B cell (primary cell): Measurements from ENCODE around the gene FREM3. TPM values are rescaled to one million over a fixed set of nuclear protein-coding genes. Genes with fewer than 3 reads are reported as not detected.

Source experiments
- ATAC-seq: fragments of 200-7000 bp; cut with Tn5 transposase; one replicate; pipeline ENCODE4 v1.10.0; 2021; ENCODE audit warnings: low read depth, mild to moderate bottlenecking, moderate number of reproducible peaks, moderate library complexity
- CTCF ChIA-PET: fragments of 350-600 bp; sonication (Branson Sonifier 250); formaldehyde crosslinking; loops from one replicate; lab custom pipeline; 2021; ENCODE audit warnings: antibody characterized with exemption, inconsistent platforms; lab: Charles Lee
- POLR2A ChIA-PET: fragments of 350-600 bp; sonication (Branson Sonifier 250); formaldehyde crosslinking; loops from one replicate; lab custom pipeline; 2021; ENCODE audit warnings: antibody characterized with exemption; lab: Charles Lee
- DNase-seq: peaks from one replicate; pipeline ENCODE4 v3.0.0; 2013
- H2AFZ ChIP-seq: 2 replicates; pipeline ENCODE4 v1.6.1; 2012; ENCODE audit warnings: mild to moderate bottlenecking, low read depth, low read length; ENCODE audit not compliant: insufficient read depth, poor library complexity, severe bottlenecking
- H3K27ac ChIP-seq, 2 donors: 1 replicate in 1 of 2; 2 replicates in 1 of 2; pipeline ENCODE4 v1.5.1; 2012 to 2013; ENCODE audit warnings: low read length in 2 of 2, mild to moderate bottlenecking in 2 of 2, moderate library complexity in 1 of 2
- H3K27me3 ChIP-seq, 4 experiments: fragments of 200-600 bp in 1 of 4; sonication (generic) in 1 of 4; replicated peaks in 1 of 4; 1 replicate in 2 of 4; 2 replicates in 2 of 4; pipeline versions ENCODE4 v1.6.1 to v1.7.0; 2013 to 2016; ENCODE audit warnings: low read length in 3 of 4, mild to moderate bottlenecking in 2 of 4, mixed read lengths in 1 of 4, moderate library complexity in 1 of 4; ENCODE audit not compliant: insufficient read depth in 4 of 4, control insufficient read depth in 3 of 4; ENCODE audit errors: control extremely low read depth in 1 of 4
- H3K36me3 ChIP-seq, 2 experiments: replicated peaks in 1 of 2; 1 replicate in 1 of 2; 2 replicates in 1 of 2; pipeline versions ENCODE4 v1.6.1 to v1.7.1; 2013; ENCODE audit warnings: low read length in 1 of 2; ENCODE audit not compliant: insufficient read depth in 2 of 2, control insufficient read depth in 1 of 2; ENCODE audit errors: control extremely low read depth in 1 of 2, extremely low read depth in 1 of 2
- H3K4me1 ChIP-seq, 2 donors: fragments of 200-600 bp in 1 of 2; sonication (generic) in 1 of 2; 1 replicate in 1 of 2; 2 replicates in 1 of 2; pipeline versions ENCODE4 v1.5.1 to v1.6.1; 2013 to 2017; ENCODE audit warnings: low read length in 2 of 2; ENCODE audit not compliant: control insufficient read depth in 2 of 2, insufficient read depth in 2 of 2
- H3K4me2 ChIP-seq: replicated peaks from 2 replicates; pipeline ENCODE3; 2012; ENCODE audit warnings: mild to moderate bottlenecking, low read depth, low read length; ENCODE audit not compliant: poor library complexity, severe bottlenecking
- H3K4me3 ChIP-seq, 5 experiments: fragments of 200-600 bp in 1 of 5; sonication (generic) in 1 of 5; 1 replicate in 3 of 5; 2 replicates in 2 of 5; pipeline versions ENCODE4 v1.5.1 to v1.7.0; 2011 to 2016; ENCODE audit warnings: low read length in 4 of 5, mild to moderate bottlenecking in 4 of 5, low read depth in 2 of 5, control low read depth in 1 of 5, moderate library complexity in 1 of 5; ENCODE audit not compliant: insufficient read depth in 1 of 5; ENCODE audit errors: control extremely low read depth in 1 of 5, extremely low read depth in 1 of 5
- H3K79me2 ChIP-seq: fragments of 200-600 bp; sonication (generic); one replicate; pipeline ENCODE4 v1.6.0; 2016; ENCODE audit warnings: low read length; ENCODE audit not compliant: control insufficient read depth, insufficient read depth
- H3K9ac ChIP-seq: fragments of 200-600 bp; sonication (generic); 2 replicates; pipeline ENCODE4 v1.6.1; 2017; ENCODE audit warnings: mild to moderate bottlenecking, low read length, moderate library complexity
- H3K9me3 ChIP-seq, 3 donors: one replicate each; pipeline versions ENCODE4 v1.6.1 to v1.7.1; 2013; ENCODE audit warnings: low read length in 2 of 3; ENCODE audit not compliant: control insufficient read depth in 2 of 3, insufficient read depth in 1 of 3; ENCODE audit errors: control extremely low read depth in 1 of 3
- H4K20me1 ChIP-seq: 2 replicates; pipeline ENCODE4 v1.6.0; 2012; ENCODE audit warnings: mild to moderate bottlenecking, low read length; ENCODE audit not compliant: insufficient read depth, control insufficient read depth, poor library complexity, severe bottlenecking
- H3K27ac Mint-ChIP-seq: one replicate; pipeline ENCODE4 v1.8.0; 2021; ENCODE audit warnings: mixed read lengths
- H3K27me3 Mint-ChIP-seq: one replicate; pipeline ENCODE4 v1.8.0; 2021; ENCODE audit warnings: mixed read lengths
- H3K4me1 Mint-ChIP-seq: one replicate; pipeline ENCODE4 v1.8.0; 2021; ENCODE audit warnings: mixed read lengths
- H3K4me3 Mint-ChIP-seq: one replicate; pipeline ENCODE4 v1.8.0; 2021; ENCODE audit warnings: mixed read lengths
- H3K9me3 Mint-ChIP-seq: one replicate; pipeline ENCODE4 v1.8.0; 2022; ENCODE audit warnings: mixed read lengths; ENCODE audit not compliant: insufficient read depth
- CTCF ChIP-seq: fragments of 200-600 bp; IDR thresholded peaks from one replicate; pipeline ENCODE4 v1.8.0; 2022; ENCODE audit warnings: antibody characterized with exemption, mild to moderate bottlenecking
- EZH2 ChIP-seq: IDR thresholded peaks from 2 replicates; pipeline ENCODE4 v1.6.1; 2012; ENCODE audit warnings: borderline replicate concordance, low read depth, mild to moderate bottlenecking, moderate library complexity, low read length; ENCODE audit not compliant: insufficient read depth, poor library complexity, severe bottlenecking
- WGBS: methylation state at CpG from one replicate; pipeline ENCODE4 v1.1.5; 2013; ENCODE audit warnings: missing lambda C conversion rate; ENCODE audit not compliant: insufficient coverage; 5-methylcytosine and 5-hydroxymethylcytosine counted together
- intact Hi-C: fragments of 100-400 bp; cut with micrococcal nuclease; formaldehyde crosslinking; loops from one replicate; pipeline ENCODE4 v1.10.0; 2022
- polyA plus RNA-seq: library from polyadenylated mRNA; depleted of rRNA; stranded (reverse); fragments of >200 nt; gene quantifications from 2 replicates; pipeline ENCODE4 v1.2.3, GENCODE V29; 2012
- total RNA-seq, 2 donors: library from RNA; stranded (reverse); fragments of 120-200 nt in 1 of 2; gene quantifications; 1 replicate in 1 of 2; 2 replicates in 1 of 2; pipeline versions ENCODE4 v1.2.3 to v1.2.4, GENCODE V29; 2013 to 2022

FREM3 gene
- total and polyA plus RNA-seq, 2 donors (not counting 1 experiment from before 2014, with no cell fraction given): not detected

- H3K4me1 Mint-ChIP-seq: peaks cover 24% of the 10 kb centered on the region
- ATAC-seq (no peak), DNase-seq (peak; percentile 35)
- H3K4me3 ChIP-seq: no peak overlapping the region
- peaks cover 6 to 25% of the 10 kb centered on the region in 2 experiments for H3K36me3 ChIP-seq
- peaks cover 7 to 19% of the 10 kb centered on the region in 2 donors for H3K4me1 ChIP-seq
- H3K27me3 Mint-ChIP-seq: no peaks in the 10 kb centered on the region
- no peak overlapping the region for H2AFZ ChIP-seq
- intact Hi-C loops: loop anchor here (5.0 kb wide), 1 partner anchor 352 kb away; the partner anchor contains the start of gene GYPE
- H3K4me3 Mint-ChIP-seq: no peak overlapping the region
- ChIA-PET CTCF (no interaction called here), POLR2A (no interaction called here)
- no peak overlapping the region for H3K9ac ChIP-seq
- TF ChIP-seq EZH2: no peak
- TF ChIP-seq CTCF: no peak
- no peak overlapping the region for H3K4me2 ChIP-seq
- no peaks in the 10 kb centered on the region for H3K79me2 ChIP-seq
- peak overlapping the region in 1 of 2 donors; percentile 50 for H3K27ac ChIP-seq
- peak overlapping the region; percentile 23 for H3K27ac Mint-ChIP-seq
- H3K9me3 Mint-ChIP-seq: no peaks in the 10 kb centered on the region
- H3K27me3 ChIP-seq: no peaks in the 10 kb centered on the region
- H4K20me1 ChIP-seq: no peaks in the 10 kb centered on the region
- no peaks in the 10 kb centered on the region for H3K9me3 ChIP-seq
- WGBS: 32% methylated on average over 3 of the region's 4 CpGs
These were observed 145.5 kb downstream of the FREM3 start for GRCh38 chr4:143554728-143555597.

GRCh38 chr4:143549928-143550327, 150.5 kb downstream of the FREM3 start:
- Mint-ChIP-seq H3K27ac (no peak overlapping the region), H3K27me3 (no peaks in the 10 kb centered on the region), H3K4me1 (peaks cover 6% of the 10 kb centered on the region), H3K9me3 (no peaks in the 10 kb centered on the region), H3K4me3 (no peak overlapping the region)
- Histone ChIP-seq H3K9me3 (no peaks in the 10 kb centered on the region), H4K20me1 (no peaks in the 10 kb centered on the region), H3K4me1 (peaks cover 0 to 4% of the 10 kb centered on the region in 2 donors), H2AFZ (no peak overlapping the region), H3K27ac (no peak overlapping the region), H3K4me3 (no peak overlapping the region), H3K79me2 (no peaks in the 10 kb centered on the region), H3K27me3 (no peaks in the 10 kb centered on the region), H3K4me2 (no peak overlapping the region), H3K36me3 (peaks cover 6 to 75% of the 10 kb centered on the region in 2 experiments), H3K9ac (no peak overlapping the region)
- intact Hi-C loops: no loop called here
- no peak for ATAC-seq
- WGBS: no CpG with 5 or more reads among the region's 2 CpGs
- ChIA-PET POLR2A (interaction anchor here (0.7 kb wide), 1 partner anchor 25 kb away, joined by 8 read pairs; no protein-coding TSS in a partner anchor), CTCF (no interaction called here)
- DNase-seq: no peak
- TF ChIP-seq CTCF (no peak), EZH2 (no peak)
